K562 (cell line): Measurements from ENCODE around the gene FAM174C. TPM values are rescaled to one million over a fixed set of nuclear protein-coding genes. Genes with fewer than 3 reads are reported as not detected.

Source experiments
- CSDE1 ChIP-seq, 2 experiments: fragments of 450-650 bp; IDR thresholded peaks; 2 replicates each; pipeline ENCODE4 v1.6.1; 2016; ENCODE audit warnings: mild to moderate bottlenecking in 1 of 2
- SAFB2 ChIP-seq: fragments of 200-400 bp; formaldehyde crosslinking; IDR thresholded peaks from 2 replicates; pipeline ENCODE4 v1.6.1; 2018; ENCODE audit warnings: borderline replicate concordance, low read length, low read depth, moderate library complexity; ENCODE audit not compliant: severe bottlenecking
- SAP30 ChIP-seq: fragments of 200-600 bp; sonication (generic); IDR thresholded peaks from 2 replicates; pipeline ENCODE4 v1.6.1; 2012; ENCODE audit warnings: borderline replicate concordance, low read depth, mild to moderate bottlenecking, moderate library complexity, low read length, control low read depth, inconsistent platforms; ENCODE audit not compliant: insufficient read depth, poor library complexity, severe bottlenecking
- ZNF282 ChIP-seq: sonication (generic); formaldehyde crosslinking; IDR thresholded peaks from 2 replicates; pipeline ENCODE4 v1.8.1; 2023; ENCODE audit warnings: missing genetic modification reagents
- polyA plus RNA-seq, 8 experiments: library from polyadenylated mRNA; depleted of rRNA in 4 of 8; stranded (reverse) in 5 of 8; unstranded in 3 of 8; fragments of >200 nt; fragmentation: Nextera tagmentation in 2 of 8; fragmentation: Illumina TruSeq in 1 of 8; extraction: Ambion mirVana in 2 of 8; extraction: Trizol in 1 of 8; gene quantifications; 2 replicates each; pipeline versions ENCODE4 v1.2.1 to v1.2.3, GENCODE V29; 2011 to 2014; ENCODE audit warnings: inconsistent platforms in 1 of 8, missing spikeins in 1 of 8
- total RNA-seq, 7 experiments: library from RNA; depleted of rRNA in 6 of 7; stranded (reverse); fragments of >200 nt in 6 of 7; fragmentation: Illumina TruSeq in 2 of 7; extraction: Trizol in 2 of 7; gene quantifications; 2 replicates each; pipeline versions ENCODE4 v1.2.1 to v1.2.3, GENCODE V29; 2011 to 2021; ENCODE audit warnings: low replicate concordance in 1 of 7
- TF ChIP-seq, protein P1 (sequence below): fragments of 450-650 bp; IDR thresholded peaks from 2 replicates; pipeline ENCODE4 v1.6.1; 2016; ENCODE audit warnings: mild to moderate bottlenecking, moderate library complexity
- TF ChIP-seq, protein P2 (sequence below): fragments of 450-650 bp; formaldehyde crosslinking; IDR thresholded peaks from 2 replicates; pipeline ENCODE4 v1.4.0; 2022; ENCODE audit warnings: mild to moderate bottlenecking, moderate library complexity
- TF ChIP-seq, protein P3 (sequence below): fragments of 250-450 bp; sonication (Bioruptor Pico); IDR thresholded peaks from 2 replicates; pipeline ENCODE4 v1.8.0; 2021; ENCODE audit warnings: moderate library complexity, mild to moderate bottlenecking, inconsistent platforms
- TF ChIP-seq, protein P4 (sequence below): sonication (generic); formaldehyde crosslinking; IDR thresholded peaks from 2 replicates; pipeline ENCODE4 v1.8.1; 2023; ENCODE audit warnings: mild to moderate bottlenecking, missing genetic modification reagents

The FAM174C gene
- total and polyA plus RNA-seq, 9 of the 15 experiments (the other 6 are each of a cell fraction or from before 2014, with no cell fraction given) = 0.66 to 89.6 (median 20.3) TPM

DNA sequence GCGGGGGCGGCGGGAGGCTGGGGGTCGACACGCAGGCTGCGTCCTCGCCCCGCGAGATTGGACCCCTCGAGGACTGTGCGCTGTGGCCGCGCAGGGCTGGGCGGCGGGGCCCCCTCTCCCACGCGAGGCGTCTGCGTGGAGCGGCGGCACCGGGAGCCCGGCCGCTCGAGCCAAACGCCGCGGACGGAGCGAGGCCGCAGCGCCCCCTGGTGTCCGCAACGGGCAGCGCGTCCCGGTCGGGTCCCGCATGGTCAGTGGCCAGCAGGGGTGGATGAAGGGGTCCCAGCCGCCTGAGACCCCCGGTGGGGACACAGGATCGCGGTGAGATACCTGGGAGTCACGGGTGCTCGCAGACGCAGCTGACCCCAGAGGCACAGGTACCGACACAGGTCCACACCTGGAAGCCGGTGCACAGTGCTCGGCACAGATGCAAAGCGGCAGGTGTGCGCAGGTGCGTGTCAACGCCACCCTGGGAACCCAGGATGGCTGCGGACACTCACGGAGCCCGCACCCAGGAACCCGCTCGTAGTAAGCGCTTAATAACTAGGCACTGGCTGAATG lies 8.3 kb upstream of the FAM174C start (continued):
- TF ChIP-seq, protein P1, sequence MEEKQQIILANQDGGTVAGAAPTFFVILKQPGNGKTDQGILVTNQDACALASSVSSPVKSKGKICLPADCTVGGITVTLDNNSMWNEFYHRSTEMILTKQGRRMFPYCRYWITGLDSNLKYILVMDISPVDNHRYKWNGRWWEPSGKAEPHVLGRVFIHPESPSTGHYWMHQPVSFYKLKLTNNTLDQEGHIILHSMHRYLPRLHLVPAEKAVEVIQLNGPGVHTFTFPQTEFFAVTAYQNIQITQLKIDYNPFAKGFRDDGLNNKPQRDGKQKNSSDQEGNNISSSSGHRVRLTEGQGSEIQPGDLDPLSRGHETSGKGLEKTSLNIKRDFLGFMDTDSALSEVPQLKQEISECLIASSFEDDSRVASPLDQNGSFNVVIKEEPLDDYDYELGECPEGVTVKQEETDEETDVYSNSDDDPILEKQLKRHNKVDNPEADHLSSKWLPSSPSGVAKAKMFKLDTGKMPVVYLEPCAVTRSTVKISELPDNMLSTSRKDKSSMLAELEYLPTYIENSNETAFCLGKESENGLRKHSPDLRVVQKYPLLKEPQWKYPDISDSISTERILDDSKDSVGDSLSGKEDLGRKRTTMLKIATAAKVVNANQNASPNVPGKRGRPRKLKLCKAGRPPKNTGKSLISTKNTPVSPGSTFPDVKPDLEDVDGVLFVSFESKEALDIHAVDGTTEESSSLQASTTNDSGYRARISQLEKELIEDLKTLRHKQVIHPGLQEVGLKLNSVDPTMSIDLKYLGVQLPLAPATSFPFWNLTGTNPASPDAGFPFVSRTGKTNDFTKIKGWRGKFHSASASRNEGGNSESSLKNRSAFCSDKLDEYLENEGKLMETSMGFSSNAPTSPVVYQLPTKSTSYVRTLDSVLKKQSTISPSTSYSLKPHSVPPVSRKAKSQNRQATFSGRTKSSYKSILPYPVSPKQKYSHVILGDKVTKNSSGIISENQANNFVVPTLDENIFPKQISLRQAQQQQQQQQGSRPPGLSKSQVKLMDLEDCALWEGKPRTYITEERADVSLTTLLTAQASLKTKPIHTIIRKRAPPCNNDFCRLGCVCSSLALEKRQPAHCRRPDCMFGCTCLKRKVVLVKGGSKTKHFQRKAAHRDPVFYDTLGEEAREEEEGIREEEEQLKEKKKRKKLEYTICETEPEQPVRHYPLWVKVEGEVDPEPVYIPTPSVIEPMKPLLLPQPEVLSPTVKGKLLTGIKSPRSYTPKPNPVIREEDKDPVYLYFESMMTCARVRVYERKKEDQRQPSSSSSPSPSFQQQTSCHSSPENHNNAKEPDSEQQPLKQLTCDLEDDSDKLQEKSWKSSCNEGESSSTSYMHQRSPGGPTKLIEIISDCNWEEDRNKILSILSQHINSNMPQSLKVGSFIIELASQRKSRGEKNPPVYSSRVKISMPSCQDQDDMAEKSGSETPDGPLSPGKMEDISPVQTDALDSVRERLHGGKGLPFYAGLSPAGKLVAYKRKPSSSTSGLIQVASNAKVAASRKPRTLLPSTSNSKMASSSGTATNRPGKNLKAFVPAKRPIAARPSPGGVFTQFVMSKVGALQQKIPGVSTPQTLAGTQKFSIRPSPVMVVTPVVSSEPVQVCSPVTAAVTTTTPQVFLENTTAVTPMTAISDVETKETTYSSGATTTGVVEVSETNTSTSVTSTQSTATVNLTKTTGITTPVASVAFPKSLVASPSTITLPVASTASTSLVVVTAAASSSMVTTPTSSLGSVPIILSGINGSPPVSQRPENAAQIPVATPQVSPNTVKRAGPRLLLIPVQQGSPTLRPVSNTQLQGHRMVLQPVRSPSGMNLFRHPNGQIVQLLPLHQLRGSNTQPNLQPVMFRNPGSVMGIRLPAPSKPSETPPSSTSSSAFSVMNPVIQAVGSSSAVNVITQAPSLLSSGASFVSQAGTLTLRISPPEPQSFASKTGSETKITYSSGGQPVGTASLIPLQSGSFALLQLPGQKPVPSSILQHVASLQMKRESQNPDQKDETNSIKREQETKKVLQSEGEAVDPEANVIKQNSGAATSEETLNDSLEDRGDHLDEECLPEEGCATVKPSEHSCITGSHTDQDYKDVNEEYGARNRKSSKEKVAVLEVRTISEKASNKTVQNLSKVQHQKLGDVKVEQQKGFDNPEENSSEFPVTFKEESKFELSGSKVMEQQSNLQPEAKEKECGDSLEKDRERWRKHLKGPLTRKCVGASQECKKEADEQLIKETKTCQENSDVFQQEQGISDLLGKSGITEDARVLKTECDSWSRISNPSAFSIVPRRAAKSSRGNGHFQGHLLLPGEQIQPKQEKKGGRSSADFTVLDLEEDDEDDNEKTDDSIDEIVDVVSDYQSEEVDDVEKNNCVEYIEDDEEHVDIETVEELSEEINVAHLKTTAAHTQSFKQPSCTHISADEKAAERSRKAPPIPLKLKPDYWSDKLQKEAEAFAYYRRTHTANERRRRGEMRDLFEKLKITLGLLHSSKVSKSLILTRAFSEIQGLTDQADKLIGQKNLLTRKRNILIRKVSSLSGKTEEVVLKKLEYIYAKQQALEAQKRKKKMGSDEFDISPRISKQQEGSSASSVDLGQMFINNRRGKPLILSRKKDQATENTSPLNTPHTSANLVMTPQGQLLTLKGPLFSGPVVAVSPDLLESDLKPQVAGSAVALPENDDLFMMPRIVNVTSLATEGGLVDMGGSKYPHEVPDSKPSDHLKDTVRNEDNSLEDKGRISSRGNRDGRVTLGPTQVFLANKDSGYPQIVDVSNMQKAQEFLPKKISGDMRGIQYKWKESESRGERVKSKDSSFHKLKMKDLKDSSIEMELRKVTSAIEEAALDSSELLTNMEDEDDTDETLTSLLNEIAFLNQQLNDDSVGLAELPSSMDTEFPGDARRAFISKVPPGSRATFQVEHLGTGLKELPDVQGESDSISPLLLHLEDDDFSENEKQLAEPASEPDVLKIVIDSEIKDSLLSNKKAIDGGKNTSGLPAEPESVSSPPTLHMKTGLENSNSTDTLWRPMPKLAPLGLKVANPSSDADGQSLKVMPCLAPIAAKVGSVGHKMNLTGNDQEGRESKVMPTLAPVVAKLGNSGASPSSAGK = no peak
- TF ChIP-seq SAFB2 (no peak), ZNF282 (CRISPR knock-in tag) (0 out of 2 replicates have a peak, but pooled peaks have one; percentile 41), SAP30 (peak; percentile 68), CSDE1 (IDR thresholded peaks at IDR 0.05) (no peak)
- TF ChIP-seq, protein P2, sequence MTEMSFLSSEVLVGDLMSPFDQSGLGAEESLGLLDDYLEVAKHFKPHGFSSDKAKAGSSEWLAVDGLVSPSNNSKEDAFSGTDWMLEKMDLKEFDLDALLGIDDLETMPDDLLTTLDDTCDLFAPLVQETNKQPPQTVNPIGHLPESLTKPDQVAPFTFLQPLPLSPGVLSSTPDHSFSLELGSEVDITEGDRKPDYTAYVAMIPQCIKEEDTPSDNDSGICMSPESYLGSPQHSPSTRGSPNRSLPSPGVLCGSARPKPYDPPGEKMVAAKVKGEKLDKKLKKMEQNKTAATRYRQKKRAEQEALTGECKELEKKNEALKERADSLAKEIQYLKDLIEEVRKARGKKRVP (CRISPR knock-in tag) = no peak
- TF ChIP-seq, protein P3, sequence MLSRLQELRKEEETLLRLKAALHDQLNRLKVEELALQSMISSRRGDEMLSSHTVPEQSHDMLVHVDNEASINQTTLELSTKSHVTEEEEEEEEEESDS (CRISPR knock-in tag) = no peak
- TF ChIP-seq, protein P4, sequence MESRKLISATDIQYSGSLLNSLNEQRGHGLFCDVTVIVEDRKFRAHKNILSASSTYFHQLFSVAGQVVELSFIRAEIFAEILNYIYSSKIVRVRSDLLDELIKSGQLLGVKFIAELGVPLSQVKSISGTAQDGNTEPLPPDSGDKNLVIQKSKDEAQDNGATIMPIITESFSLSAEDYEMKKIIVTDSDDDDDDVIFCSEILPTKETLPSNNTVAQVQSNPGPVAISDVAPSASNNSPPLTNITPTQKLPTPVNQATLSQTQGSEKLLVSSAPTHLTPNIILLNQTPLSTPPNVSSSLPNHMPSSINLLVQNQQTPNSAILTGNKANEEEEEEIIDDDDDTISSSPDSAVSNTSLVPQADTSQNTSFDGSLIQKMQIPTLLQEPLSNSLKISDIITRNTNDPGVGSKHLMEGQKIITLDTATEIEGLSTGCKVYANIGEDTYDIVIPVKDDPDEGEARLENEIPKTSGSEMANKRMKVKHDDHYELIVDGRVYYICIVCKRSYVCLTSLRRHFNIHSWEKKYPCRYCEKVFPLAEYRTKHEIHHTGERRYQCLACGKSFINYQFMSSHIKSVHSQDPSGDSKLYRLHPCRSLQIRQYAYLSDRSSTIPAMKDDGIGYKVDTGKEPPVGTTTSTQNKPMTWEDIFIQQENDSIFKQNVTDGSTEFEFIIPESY (CRISPR knock-in tag) = peak; percentile 59; the same call in 1 of the 2 replicates
